Upper lobe of left lung (tissue), 6 donors: Measurements from ENCODE around the gene AKAP12. TPM values are rescaled to one million over a fixed set of nuclear protein-coding genes. Genes with fewer than 3 reads are reported as not detected.

Experiments
- ATAC-seq, 2 donors: fragments of 200-7000 bp; cut with Tn5 transposase; one replicate each; pipeline ENCODE4 v1.9.1; 2022; ENCODE audit warnings: mild to moderate bottlenecking in 2 of 2, moderate library complexity in 2 of 2; ENCODE audit not compliant: low FRiP score in 2 of 2
- DNase-seq, 2 donors: peaks; one replicate each; pipeline ENCODE4 v3.0.0-alpha.2; 2019 to 2020
- H3K27ac ChIP-seq, 4 donors: fragments of 200-600 bp; sonication (generic); one replicate each; pipeline ENCODE4 v1.5.1; 2016 to 2019
- H3K27me3 ChIP-seq, 4 donors: fragments of 200-600 bp; sonication (generic); one replicate each; pipeline ENCODE4 v1.5.1; 2017 to 2019
- H3K36me3 ChIP-seq, 4 donors: fragments of 200-600 bp; sonication (generic); one replicate each; pipeline ENCODE4 v1.5.1; 2016 to 2019
- H3K4me1 ChIP-seq, 4 donors: fragments of 200-600 bp; sonication (generic); one replicate each; pipeline ENCODE4 v1.5.1; 2018 to 2019
- H3K4me3 ChIP-seq, 4 donors: fragments of 200-600 bp; sonication (generic); one replicate each; pipeline ENCODE4 v1.5.1; 2017 to 2019; ENCODE audit warnings: mild to moderate bottlenecking in 2 of 4, moderate library complexity in 1 of 4
- H3K9me3 ChIP-seq, 4 donors: fragments of 200-600 bp; sonication (generic); one replicate each; pipeline ENCODE4 v1.5.1; 2018 to 2019
- CTCF ChIP-seq, 6 experiments: fragments of 450-650 bp in 4 of 6; fragments of 200-600 bp in 2 of 6; sonication (generic) in 2 of 6; IDR thresholded peaks; one replicate each; pipeline ENCODE4 v1.5.1; 2016 to 2019; ENCODE audit warnings: antibody characterized with exemption in 6 of 6
- EP300 ChIP-seq, 4 donors: sonication (generic); formaldehyde crosslinking; IDR thresholded peaks; one replicate each; pipeline ENCODE4 v1.5.1; 2017; ENCODE audit warnings: antibody characterized with exemption in 4 of 4, control low read depth in 2 of 4
- POLR2A ChIP-seq, 4 donors: fragments of 450-650 bp; IDR thresholded peaks; one replicate each; pipeline ENCODE4 v1.5.1; 2016 to 2017; ENCODE audit warnings: antibody characterized with exemption in 4 of 4, mild to moderate bottlenecking in 2 of 4
- POLR2AphosphoS5 ChIP-seq, 2 donors: sonication (generic); formaldehyde crosslinking; IDR thresholded peaks; one replicate each; pipeline ENCODE4 v1.5.1; 2017; ENCODE audit warnings: antibody characterized with exemption in 2 of 2
- WGBS, 2 donors: methylation state at CpG; one replicate each; pipeline ENCODE4 v1.1.5; 2017 to 2018; 5-methylcytosine and 5-hydroxymethylcytosine counted together
- total RNA-seq, 6 donors: library from RNA; depleted of rRNA in 4 of 6; stranded (reverse); fragments of >200 nt in 4 of 6; gene quantifications; one replicate each; pipeline versions ENCODE4 v1.1.0 to v1.2.1, GENCODE V29; 2016 to 2021
- donor health status: DM: no; HTN: no; CAD: no; lungs with moderate emphysema.
- donor health status: DM: no; HTN: yes; CAD: no; lungs with severe emphysema.

The AKAP12 gene
- total RNA-seq, 6 donors from 2014 or later, result 17.7 to 67.7 (median 37.7) TPM

GRCh38 chr6:151306269-151306783 lies 66.6 kb downstream of the AKAP12 start:
- no peak for DNase-seq
- ATAC-seq, result no peak
- H3K4me3 ChIP-seq, result no peak overlapping the region
- H3K27ac ChIP-seq, result no peak overlapping the region
- H3K27me3 ChIP-seq, result no peaks in the 10 kb centered on the region
- H3K4me1 ChIP-seq, result no peaks in the 10 kb centered on the region
- peaks cover 0 to 3% (median 0%) of the 10 kb centered on the region in 4 donors for H3K36me3 ChIP-seq
- TF ChIP-seq POLR2AphosphoS5 (IDR thresholded peaks at IDR 0.05), result no peak
- no peak for TF ChIP-seq CTCF (IDR thresholded peaks at IDR 0.05)
- 85 to 88% methylated on average over 12 of the region's 12 CpGs for WGBS, 2 donors
- no peaks in the 10 kb centered on the region for H3K9me3 ChIP-seq

GRCh38 chr6:151307501-151307900 lies 67.7 kb downstream of the AKAP12 start:
- DNase-seq (no peak), ATAC-seq (no peak)
- H3K9me3 ChIP-seq, result no peaks in the 10 kb centered on the region
- no peak overlapping the region for H3K4me3 ChIP-seq
- 65 to 77% methylated on average over 4 of the region's 4 CpGs for WGBS, 2 donors
- no peaks in the 10 kb centered on the region for H3K27me3 ChIP-seq
- H3K36me3 ChIP-seq, result peaks cover 0 to 3% (median 0%) of the 10 kb centered on the region in 4 donors
- H3K27ac ChIP-seq, result no peak overlapping the region
- H3K4me1 ChIP-seq, result no peaks in the 10 kb centered on the region
- TF ChIP-seq POLR2A (IDR thresholded peaks at IDR 0.05) (no peak), POLR2AphosphoS5 (IDR thresholded peaks at IDR 0.05) (no peak), EP300 (IDR thresholded peaks at IDR 0.05) (no peak), CTCF (IDR thresholded peaks at IDR 0.05) (no peak)

GRCh38 chr6:151309619-151310018 lies 69.9 kb downstream of the AKAP12 start:
- no peaks in the 10 kb centered on the region for H3K36me3 ChIP-seq
- 76 to 85% methylated on average over 4 of the region's 4 CpGs for WGBS, 2 donors
- H3K27me3 ChIP-seq, result no peaks in the 10 kb centered on the region
- DNase-seq, result no peak
- no peak overlapping the region for H3K4me3 ChIP-seq
- no peaks in the 10 kb centered on the region for H3K4me1 ChIP-seq
- no peak for ATAC-seq
- TF ChIP-seq CTCF (IDR thresholded peaks at IDR 0.05) (no peak), POLR2AphosphoS5 (IDR thresholded peaks at IDR 0.05) (no peak), POLR2A (IDR thresholded peaks at IDR 0.05) (no peak), EP300 (IDR thresholded peaks at IDR 0.05) (no peak)
- no peaks in the 10 kb centered on the region for H3K9me3 ChIP-seq
- H3K27ac ChIP-seq, result no peak overlapping the region

- no peak overlapping the region for H3K27ac ChIP-seq
- H3K27me3 ChIP-seq, result no peaks in the 10 kb centered on the region
- no peaks in the 10 kb centered on the region for H3K4me1 ChIP-seq
- H3K9me3 ChIP-seq, result no peaks in the 10 kb centered on the region
- no peaks in the 10 kb centered on the region for H3K36me3 ChIP-seq
- TF ChIP-seq CTCF (IDR thresholded peaks at IDR 0.05), result no peak
- TF ChIP-seq POLR2AphosphoS5 (IDR thresholded peaks at IDR 0.05), result no peak
- TF ChIP-seq EP300 (IDR thresholded peaks at IDR 0.05), result no peak
- no peak for TF ChIP-seq POLR2A (IDR thresholded peaks at IDR 0.05)
- DNase-seq (no peak), ATAC-seq (no peak)
- H3K4me3 ChIP-seq, result no peak overlapping the region
- WGBS, 2 donors, result 89 to 93% methylated on average over 12 of the region's 12 CpGs
Measured at GRCh38 chr6:151310279-151310678, 70.5 kb downstream of the AKAP12 start.
